Mucosa of descending colon (tissue), 3 donors: ENCODE measurements around the gene IPO13. TPM values are rescaled to one million over a fixed set of nuclear protein-coding genes. Genes with fewer than 3 reads are reported as not detected.

ENCODE experiments used
- ATAC-seq: fragments of 200-7000 bp; cut with Tn5 transposase; one replicate; pipeline ENCODE4 v1.9.1; 2020; ENCODE audit warnings: mild to moderate bottlenecking, moderate library complexity
- DNase-seq, 3 donors: peaks; one replicate each; pipeline ENCODE4 v3.0.0-alpha.2; 2020
- H3K36me3 ChIP-seq: fragments of 200-600 bp; one replicate; pipeline ENCODE4 v1.8.0; 2021; ENCODE audit warnings: low read depth, mild to moderate bottlenecking
- H3K4me1 ChIP-seq: fragments of 200-600 bp; one replicate; pipeline ENCODE4 v1.8.0; 2021; ENCODE audit warnings: low read depth, mild to moderate bottlenecking
- H3K4me3 ChIP-seq: fragments of 200-600 bp; one replicate; pipeline ENCODE4 v1.8.0; 2021; ENCODE audit warnings: mild to moderate bottlenecking
- H3K9me3 ChIP-seq: fragments of 200-600 bp; one replicate; pipeline ENCODE4 v1.8.0; 2021; ENCODE audit warnings: mild to moderate bottlenecking
- intact Hi-C, 2 donors: fragments of 100-400 bp; cut with DNase I in 1 of 2; cut with micrococcal nuclease in 1 of 2; formaldehyde crosslinking; loops; one replicate each; pipeline versions ENCODE4 v1.11.0 to v1.11.1; 2022; cut with DNase I, micrococcal nuclease
- total RNA-seq, 3 donors: library from RNA; stranded (reverse); fragmentation: NEBNext Ultra II Directional in 2 of 3; extraction: Animal tissue kit (Norgen Biotek cat#: 25700) in 2 of 3; gene quantifications; one replicate each; pipeline versions ENCODE4 v1.2.1 to v1.2.4, GENCODE V29; 2021 to 2023
- TF ChIP-seq, protein P1 (sequence below): fragments of 200-600 bp; IDR thresholded peaks from one replicate; pipeline ENCODE4 v1.8.0; 2022; ENCODE audit warnings: antibody characterized with exemption, mild to moderate bottlenecking
- donor health status: DM: no; HTN: no; CAD: no; lungs with moderate emphysema.
- donor health status: DM: no; HTN: no; CAD: no.
- donor health status: DM: no; HTN: yes; CAD: no.

Gene IPO13
- total RNA-seq, 3 donors from 2014 or later, result 21.5 to 32.6 (median 22.3) TPM

DNA sequence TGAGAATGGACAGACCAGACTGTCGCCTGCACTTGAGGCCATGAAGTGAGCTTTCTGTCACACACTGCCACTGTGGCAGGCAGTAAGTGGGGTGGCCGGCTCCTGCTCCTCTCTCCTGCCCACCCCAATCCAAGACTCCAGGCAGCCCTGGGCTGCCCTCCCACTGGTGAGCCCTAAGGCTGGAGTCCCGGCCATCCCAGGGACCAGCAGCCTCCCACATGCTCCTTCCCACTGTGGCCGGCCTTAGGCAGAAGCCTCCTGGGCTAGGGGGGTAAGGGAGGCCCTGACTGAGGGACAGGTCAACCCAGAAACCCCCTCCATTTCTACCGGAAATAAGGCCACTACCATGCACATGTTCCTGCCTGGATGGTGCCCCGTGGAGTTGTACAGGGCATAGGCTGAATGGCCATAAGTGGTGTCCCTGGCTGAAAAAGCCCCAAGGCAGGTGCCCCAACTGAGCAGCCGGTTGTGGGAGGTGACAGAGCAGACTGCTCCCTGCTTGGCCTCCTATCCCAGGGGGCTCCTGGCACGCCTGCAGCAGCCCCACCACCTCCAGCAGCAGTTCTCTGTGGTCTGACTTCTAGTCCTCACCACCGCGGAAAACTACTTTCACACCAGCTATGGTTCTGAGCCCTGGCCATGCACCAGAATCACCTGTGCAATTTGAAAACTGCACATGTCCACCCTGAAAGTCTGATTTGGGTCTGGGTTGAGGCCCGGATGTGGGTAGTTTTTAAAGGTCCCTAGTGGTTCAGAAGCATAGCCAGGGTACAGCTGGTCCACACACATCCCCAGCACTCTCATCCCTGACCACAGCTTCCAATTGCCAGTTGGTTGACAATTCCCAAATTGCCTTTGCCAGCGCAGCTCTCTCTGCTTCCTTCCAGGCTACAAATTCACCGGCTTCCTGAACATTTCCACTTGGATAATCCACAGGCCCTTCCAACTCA lies 14.8 kb upstream of the IPO13 start:
- TF ChIP-seq, protein P1, sequence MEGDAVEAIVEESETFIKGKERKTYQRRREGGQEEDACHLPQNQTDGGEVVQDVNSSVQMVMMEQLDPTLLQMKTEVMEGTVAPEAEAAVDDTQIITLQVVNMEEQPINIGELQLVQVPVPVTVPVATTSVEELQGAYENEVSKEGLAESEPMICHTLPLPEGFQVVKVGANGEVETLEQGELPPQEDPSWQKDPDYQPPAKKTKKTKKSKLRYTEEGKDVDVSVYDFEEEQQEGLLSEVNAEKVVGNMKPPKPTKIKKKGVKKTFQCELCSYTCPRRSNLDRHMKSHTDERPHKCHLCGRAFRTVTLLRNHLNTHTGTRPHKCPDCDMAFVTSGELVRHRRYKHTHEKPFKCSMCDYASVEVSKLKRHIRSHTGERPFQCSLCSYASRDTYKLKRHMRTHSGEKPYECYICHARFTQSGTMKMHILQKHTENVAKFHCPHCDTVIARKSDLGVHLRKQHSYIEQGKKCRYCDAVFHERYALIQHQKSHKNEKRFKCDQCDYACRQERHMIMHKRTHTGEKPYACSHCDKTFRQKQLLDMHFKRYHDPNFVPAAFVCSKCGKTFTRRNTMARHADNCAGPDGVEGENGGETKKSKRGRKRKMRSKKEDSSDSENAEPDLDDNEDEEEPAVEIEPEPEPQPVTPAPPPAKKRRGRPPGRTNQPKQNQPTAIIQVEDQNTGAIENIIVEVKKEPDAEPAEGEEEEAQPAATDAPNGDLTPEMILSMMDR, result no peak
- no peaks in the 10 kb centered on the region for H3K36me3 ChIP-seq

DNA sequence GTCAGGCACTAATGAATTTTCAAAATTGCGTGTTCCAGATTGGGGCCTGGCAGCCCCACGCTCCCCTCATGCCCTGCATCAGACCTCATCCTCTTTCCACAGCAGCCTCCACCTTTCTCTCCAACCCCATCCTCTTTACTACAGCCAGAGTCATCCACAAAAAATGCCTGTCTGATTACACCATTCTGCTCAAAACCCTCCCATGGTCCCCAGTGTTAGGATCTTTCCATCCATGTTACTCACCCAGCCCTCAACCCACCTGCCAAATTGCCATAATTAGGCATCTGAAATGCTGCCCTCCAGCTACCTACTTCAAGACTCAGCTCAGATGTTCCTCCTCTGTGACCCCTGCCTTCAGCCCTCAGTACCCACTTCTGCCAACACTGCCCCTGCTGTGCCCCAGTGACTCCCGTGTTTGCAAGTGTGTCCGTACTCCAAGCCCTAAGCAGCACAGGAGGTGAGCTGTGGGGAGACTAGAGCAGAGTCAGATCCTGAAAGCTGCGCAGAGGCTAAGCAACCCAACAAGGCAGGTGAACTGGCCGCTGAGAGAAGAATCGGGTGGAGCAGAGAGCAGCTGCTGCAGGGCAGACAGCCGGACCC lies 13.9 kb upstream of the IPO13 start:
- Histone ChIP-seq H3K4me3 (no peak overlapping the region), H3K9me3 (no peaks in the 10 kb centered on the region), H3K4me1 (peaks cover 20% of the 10 kb centered on the region), H3K36me3 (no peaks in the 10 kb centered on the region)
- no peak for ATAC-seq
- DNase-seq, result no peak
- intact Hi-C loops, result no loop called here
- TF ChIP-seq, protein P1, result no peak

More for the DNA sequence above, 14.8 kb upstream of the IPO13 start:
- no peak for DNase-seq
- peaks cover 20% of the 10 kb centered on the region for H3K4me1 ChIP-seq
- ATAC-seq, result no peak
- intact Hi-C loops, result no loop called here
- no peak overlapping the region for H3K4me3 ChIP-seq
- no peaks in the 10 kb centered on the region for H3K9me3 ChIP-seq

DNA sequence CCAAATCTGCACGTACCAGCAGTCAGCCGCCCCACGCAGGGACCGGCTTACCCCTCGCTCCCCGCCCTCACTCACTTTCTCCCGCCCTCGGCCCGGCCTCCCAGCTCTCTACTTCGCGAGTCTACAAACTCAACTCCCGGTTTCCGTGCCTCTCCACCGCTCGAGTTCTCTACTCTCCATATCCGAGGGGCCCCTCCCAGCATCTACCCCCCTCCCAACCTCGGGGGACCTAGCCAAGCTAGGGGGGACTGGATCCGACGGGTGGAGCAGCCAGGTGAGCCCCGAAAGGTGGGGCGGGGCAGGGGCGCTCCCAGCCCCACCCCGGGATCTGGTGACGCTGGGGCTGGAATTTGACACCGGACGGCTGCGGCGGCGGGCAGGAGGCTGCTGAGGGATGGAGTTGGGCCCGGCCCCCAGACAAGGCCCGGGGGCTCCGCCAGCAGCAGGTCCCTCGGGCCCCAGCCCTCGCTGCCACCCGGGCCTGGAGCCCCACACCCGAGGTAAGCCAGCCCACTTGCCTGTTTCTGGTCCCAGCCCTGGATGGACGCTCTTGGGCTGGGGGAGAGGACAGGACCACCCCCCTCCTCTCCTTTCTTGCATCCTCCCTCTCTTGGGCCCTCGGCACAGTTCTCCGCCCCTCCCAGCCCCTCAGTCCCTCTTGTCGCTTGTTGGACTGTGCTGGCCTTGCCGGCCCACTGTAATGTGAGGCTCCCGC lies 13.2 kb upstream of the IPO13 start, which contains the start of gene ARTN:
TSS of gene ARTN (plus strand) at position 416 of the 715 bp plus-strand sequence. CDS start 1,856 bp downstream, outside the sequence.
- intact Hi-C loops, result loop anchor here (2.0 kb wide), 1 partner anchor 171 kb away; no protein-coding TSS in a partner anchor
- H3K4me3 ChIP-seq, result no peak within 1 kb of the TSS
- DNase-seq, result peak; percentile 42 to 76 (median 61)

DNA sequence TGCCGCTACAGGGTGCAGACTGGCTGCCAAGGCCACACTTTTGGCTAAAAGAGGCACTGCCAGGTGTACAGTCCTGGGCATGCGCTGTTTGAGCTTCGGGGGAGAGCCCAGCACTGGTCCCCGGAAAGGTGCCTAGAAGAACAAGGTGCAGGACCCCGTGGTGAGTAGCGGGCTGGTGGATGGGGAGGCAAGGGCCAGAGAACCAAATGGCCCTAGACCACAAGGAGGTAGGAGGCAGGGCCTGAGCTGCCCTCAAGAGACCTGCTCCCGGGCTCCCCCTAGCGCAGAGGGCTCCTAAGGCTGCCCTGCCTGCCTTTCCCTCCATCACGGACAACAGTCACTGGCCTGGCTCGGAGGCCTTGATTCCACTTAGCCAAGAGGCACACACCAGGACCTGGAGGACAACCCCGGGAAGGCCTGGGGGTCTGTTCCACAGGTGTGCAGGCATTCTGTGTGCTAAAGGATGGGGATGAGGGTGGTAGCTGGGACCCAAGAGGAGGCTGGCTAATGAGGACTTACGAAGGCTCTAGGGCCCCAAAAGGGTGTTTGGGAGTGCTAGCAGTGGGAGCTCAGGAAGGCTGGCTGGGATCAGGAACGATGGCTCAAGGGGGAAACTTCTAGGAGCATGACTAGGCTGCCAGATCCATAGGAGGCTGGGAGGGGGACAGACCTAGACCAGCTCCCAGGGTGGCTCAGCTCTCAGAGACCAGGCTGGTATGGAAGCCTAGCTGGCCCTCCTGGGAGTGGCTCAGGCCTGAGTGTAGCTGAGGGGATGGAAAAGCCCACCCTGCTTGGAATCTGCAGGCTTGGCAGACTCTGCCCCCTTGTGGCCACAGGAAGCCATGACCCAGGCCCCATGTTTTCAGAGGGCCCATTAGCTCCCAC lies 12.4 kb upstream of the IPO13 start:
- intact Hi-C loops, result loop anchor here (2.0 kb wide), 1 partner anchor 172 kb away; no protein-coding TSS in a partner anchor
- no peak overlapping the region for H3K4me3 ChIP-seq
- peak; percentile 72 for ATAC-seq
- H3K9me3 ChIP-seq, result no peaks in the 10 kb centered on the region
- H3K36me3 ChIP-seq, result no peaks in the 10 kb centered on the region
- TF ChIP-seq, protein P1, result peak; percentile 69
- peaks cover 20% of the 10 kb centered on the region for H3K4me1 ChIP-seq
- peak; percentile 82 to 88 (median 85) for DNase-seq

More for the DNA sequence above, 13.2 kb upstream of the IPO13 start, which contains the start of gene ARTN:
- ATAC-seq, result peak; percentile 47
- no peaks in the 10 kb centered on the region for H3K9me3 ChIP-seq
- H3K36me3 ChIP-seq, result no peaks in the 10 kb centered on the region
- H3K4me1 ChIP-seq, result peaks cover 20% of the 10 kb centered on the region
- TF ChIP-seq, protein P1, result no peak
